ENCODE measurements around the gene CSNK1G2. TPM values are rescaled to one million over a fixed set of nuclear protein-coding genes. Genes with fewer than 3 reads are reported as not detected.

The CSNK1G2 gene
- total and polyA plus RNA-seq, 2 of the 13 experiments (the other 11 are each of a cell fraction or from before 2014, with no cell fraction given), result 53.8 to 72.5 TPM

- in situ Hi-C loops (cut with HindIII; ENCODE audit: extremely low pct_ligation_motif_present, low pct_unique_long_range_greater_than_20kb), result no loop called here
- FAIRE-seq (no peak), ATAC-seq (no peak), DNase-seq (ENCODE audit: low spot score) (no peak)
- H3K4me1 ChIP-seq (ENCODE audit: insufficient read depth, low read length), result peaks cover 21% of the 10 kb centered on the region
- no peak overlapping the region for H3K4me2 ChIP-seq (ENCODE audit: low read depth, low read length)
- H3K9ac ChIP-seq (ENCODE audit: insufficient read depth, low read depth, low read length), result no peak overlapping the region
- intact Hi-C loops (cut with micrococcal nuclease; ENCODE audit: unreplicated experiment), result no loop called here
- ChIA-PET POLR2A (no interaction called here), CTCF (ENCODE audit: low intra/inter-chr PET ratio, low total read pairs) (no interaction called here)
- H3K9me3 ChIP-seq (ENCODE audit: low read length), result no peaks in the 10 kb centered on the region
- peaks cover 5 to 17% of the 10 kb centered on the region in 2 experiments; a peak in 4 of 5 replicates for H3K36me3 ChIP-seq (replicated peaks in 1 of 2; ENCODE audit: control insufficient read depth in 1 of 2, insufficient read depth in 2 of 2, low read length in 2 of 2)
- H2AFZ ChIP-seq (ENCODE audit: low read length), result no peak overlapping the region
- no TSS peak for BruUV-seq (replicated peaks)
- no peak overlapping the region for H3K4me3 ChIP-seq (replicated peaks in 1 of 3; ENCODE audit: insufficient read depth in 1 of 3, low read depth in 2 of 3, low read length in 3 of 3)
- TF ChIP-seq CEBPG (CRISPR knock-in tag; IDR thresholded peaks at IDR 0.05) (no peak), ZNF879 (CRISPR knock-in tag; IDR thresholded peaks at IDR 0.05) (no peak), JARID2 (CRISPR knock-in tag; IDR thresholded peaks at IDR 0.05; ENCODE audit: insufficient replicate concordance) (no peak), AGO2 (optimal IDR thresholded peaks at IDR 0.05; ENCODE audit: low read depth, low read length) (peak; percentile 30), ZNF282 (IDR thresholded peaks at IDR 0.05; ENCODE audit: partially characterized antibody) (no peak), ZNF773 (CRISPR knock-in tag; IDR thresholded peaks at IDR 0.05; ENCODE audit: borderline replicate concordance) (no peak), JUND (CRISPR knock-in tag; IDR thresholded peaks at IDR 0.05) (no peak), ZNF704 (CRISPR knock-in tag; IDR thresholded peaks at IDR 0.05; ENCODE audit: borderline replicate concordance) (no peak)
- peaks cover 73% of the 10 kb centered on the region for H3K79me2 ChIP-seq (ENCODE audit: insufficient read depth, low read length)
- H3K27ac ChIP-seq (ENCODE audit: extremely low read length, insufficient read depth, low read length), result no peak overlapping the region
- WGBS (ENCODE audit: low lambda C conversion rate), result 80% methylated on average over 1 of the region's 34 CpGs
- no peaks in the 10 kb centered on the region for H3K27me3 ChIP-seq (ENCODE audit: control insufficient read depth in 1 of 2, insufficient read depth in 2 of 2, low read length in 2 of 2)
- H4K20me1 ChIP-seq (ENCODE audit: insufficient read depth, low read length), result peaks cover 53% of the 10 kb centered on the region
Observed at GRCh38 chr19:1947651-1948209, 6.8 kb downstream of the CSNK1G2 start.
